Activated CD4-positive, alpha-beta T cell treated with anti-CD3 and anti-CD28 coated beads for 48 hours (primary cell): ENCODE results near the gene PALM.
"Not testable (repeated sequence)": the region's sequence is repeated elsewhere in the genome, so short reads cannot be mapped to it uniquely, and the experiment has no call there.

ENCODE experiments used
- DNase-seq: peaks from one replicate; pipeline ENCODE4 v3.0.0-alpha.2; 2020

PALM gene

GRCh38 chr19:709196-709964 is 645 bp downstream of the PALM start:
- DNase-seq: no peak

DNA sequence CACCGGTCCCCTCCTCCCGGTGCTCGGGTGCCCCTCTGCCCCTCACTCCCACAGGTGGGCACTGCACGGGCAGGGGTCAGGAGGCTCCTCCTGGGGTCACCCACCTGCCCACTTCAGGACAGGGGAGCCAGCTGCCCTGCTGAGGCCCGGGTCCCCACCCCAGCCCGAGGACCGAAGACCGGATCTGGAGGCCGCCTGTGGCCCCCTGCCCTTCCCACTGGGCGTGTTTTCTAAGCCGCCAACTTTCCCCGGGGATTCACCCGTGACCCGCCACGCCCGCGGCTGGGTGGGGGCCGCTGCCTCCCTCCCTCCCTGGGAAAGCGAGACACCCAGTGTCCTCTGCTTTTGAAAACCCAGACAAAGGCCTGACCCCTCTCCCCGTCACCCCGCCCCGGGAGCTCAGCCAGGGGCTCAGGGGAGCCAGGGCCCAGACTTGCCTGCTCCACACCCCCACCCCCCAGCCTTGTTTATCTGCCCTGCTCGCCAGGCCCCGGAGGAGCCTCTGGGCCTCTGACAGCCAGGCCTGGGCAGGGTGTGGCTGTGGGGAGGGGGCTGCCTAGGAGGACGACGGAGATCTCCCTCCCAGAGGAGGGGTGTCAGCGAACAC is 1.3 kb downstream of the PALM start:
- no peak for DNase-seq

DNA sequence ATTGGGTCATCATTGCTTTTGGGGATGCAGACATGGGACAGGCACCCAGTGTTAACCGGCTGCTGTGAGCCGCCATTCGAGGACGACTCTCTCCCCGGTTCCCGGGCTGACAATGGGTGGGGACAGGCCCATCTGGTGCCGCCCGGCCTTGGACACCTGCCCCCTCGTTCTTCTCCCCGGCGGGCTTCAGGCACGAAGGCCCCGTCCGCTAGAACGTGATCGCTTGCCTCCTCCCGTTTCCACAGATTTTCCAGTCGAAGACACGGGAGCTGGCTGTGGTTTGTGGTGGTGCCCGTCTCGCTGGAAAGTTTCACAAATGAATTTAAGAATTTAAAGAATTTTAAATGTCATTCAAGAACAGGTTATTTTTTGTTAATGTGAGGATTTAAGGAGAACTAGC is 2.0 kb downstream of the PALM start:
- DNase-seq: no peak

- no peak for DNase-seq
Observed at GRCh38 chr19:711254-711653, 2.5 kb downstream of the PALM start.

DNA sequence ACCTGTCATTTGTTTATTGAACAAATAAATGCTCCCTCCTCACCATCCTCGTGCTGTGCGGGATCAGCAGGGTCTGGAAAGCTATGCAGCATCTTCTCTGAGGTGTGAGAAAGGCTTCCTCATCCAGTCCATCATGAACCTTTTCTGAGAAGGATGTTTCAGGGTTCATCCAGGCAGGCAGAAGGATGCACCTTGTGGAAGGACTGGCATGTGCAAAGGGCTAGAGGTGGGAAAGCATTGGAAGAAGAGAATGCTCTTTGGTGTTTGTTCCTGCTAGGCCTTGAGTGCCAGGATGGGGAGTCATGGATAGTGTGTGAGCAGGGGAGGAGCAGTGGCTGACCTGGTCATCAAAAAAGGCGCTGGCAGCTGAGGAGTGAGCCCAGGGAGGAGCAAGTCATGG is 6.6 kb downstream of the PALM start:
- DNase-seq: no peak

- DNase-seq: no peak
Observed at GRCh38 chr19:718251-718951, 9.7 kb downstream of the PALM start.

GRCh38 chr19:718991-719512 is 10.3 kb downstream of the PALM start:
- DNase-seq: no peak

GRCh38 chr19:719636-720344 is 11.1 kb downstream of the PALM start:
- no peak for DNase-seq

DNA sequence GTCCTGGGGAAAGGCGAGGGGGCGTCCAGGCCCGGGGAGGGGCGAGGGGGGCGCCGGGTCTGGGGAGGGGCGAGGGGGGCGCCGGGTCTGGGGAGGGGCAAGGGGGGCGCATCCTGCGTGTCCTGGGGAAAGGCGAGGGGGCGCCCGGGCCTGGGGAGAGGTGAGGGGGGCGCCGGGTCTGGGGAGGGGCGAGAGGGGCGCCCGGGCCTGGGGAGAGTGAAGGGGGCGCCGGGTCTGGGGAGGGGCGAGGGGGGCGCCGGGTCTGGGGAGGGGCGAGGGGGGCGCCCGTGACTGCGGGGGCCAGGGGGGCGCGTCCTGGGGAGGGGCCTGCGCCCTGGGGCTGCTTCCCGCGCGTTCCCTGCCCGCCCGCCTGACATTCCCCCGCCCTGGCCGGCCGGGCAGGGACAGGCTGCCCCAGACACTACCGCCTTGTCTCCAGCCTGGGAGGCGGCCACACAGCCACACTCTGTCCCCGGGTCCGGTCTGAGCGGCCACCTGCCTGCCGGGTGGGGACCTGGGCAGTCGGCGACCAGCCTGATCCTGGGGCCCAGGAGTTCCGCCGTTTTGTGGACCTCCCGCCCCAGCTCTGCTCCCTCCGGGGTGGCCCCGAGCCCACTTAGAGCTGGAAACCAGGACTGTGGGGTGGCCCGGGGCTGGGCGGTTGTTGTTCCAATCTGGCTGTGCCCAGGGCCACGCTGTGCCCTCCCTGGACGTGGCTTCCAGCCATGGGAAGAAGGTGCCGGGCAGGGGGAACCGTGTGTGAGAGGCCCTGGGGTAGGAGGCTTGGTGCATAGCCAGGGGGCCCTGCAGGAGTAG is 11.8 kb downstream of the PALM start:
- no peak for DNase-seq

GRCh38 chr19:722553-723101 is 13.9 kb downstream of the PALM start:
- DNase-seq: no peak

GRCh38 chr19:723247-723646 is 14.5 kb downstream of the PALM start:
- no peak for DNase-seq

GRCh38 chr19:723714-724113 is 15.0 kb downstream of the PALM start:
- no peak for DNase-seq

DNA sequence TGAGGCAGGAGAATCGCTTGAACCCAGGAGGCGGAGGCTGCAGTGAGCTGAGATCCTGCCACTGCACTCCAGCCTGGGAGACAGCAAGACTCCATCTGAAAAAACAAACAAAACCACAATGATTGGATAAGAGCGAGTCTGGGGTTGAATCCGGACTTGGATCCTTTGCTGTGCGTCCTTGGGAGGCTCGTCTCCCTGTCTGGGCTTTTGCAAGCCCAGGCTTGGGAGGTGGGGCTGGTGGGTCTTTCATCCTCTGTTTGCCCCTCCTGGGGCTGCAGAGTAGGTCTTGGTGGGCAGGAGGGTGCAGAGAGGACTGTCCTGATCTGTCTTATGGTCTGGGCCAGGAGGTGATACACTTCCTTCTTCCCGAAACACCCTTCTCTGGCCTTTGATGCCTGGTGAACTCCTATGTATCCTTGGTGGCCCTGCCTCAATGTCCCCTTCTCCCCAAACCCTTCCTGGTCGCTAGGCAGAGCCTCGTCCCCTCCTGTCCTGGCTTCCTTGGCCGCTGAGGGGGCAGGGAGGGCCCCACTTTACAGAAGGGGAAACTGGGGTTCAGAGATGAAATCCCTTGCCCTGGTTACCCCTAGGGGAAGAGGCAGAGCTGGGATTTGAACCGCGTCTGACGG is 16.8 kb downstream of the PALM start:
- DNase-seq: no peak

- no peak for DNase-seq
Observed at GRCh38 chr19:726993-727956, 18.5 kb downstream of the PALM start.

GRCh38 chr19:728011-728410 is 19.3 kb downstream of the PALM start:
- DNase-seq: no peak

DNA sequence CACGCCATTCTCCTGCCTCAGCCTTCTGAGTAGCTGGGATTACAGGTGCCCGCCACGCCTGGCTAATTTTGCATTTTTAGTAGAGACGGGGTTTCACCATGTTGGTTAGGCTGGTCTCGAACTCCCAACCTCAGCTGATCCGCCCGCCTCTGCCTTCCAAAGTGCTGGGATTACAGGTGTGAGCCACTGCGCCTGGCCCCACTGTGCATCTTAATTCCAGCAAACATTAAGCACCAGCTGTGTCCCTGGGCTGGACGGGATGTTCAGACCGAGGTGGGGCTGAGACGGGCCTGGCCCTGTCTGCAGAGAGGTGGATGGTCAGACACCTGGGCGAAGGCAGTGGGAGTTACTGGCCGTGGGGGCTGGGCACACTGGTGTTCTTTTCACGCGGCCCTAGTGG is 20.8 kb downstream of the PALM start:
- not testable (repeated sequence) for DNase-seq

DNA sequence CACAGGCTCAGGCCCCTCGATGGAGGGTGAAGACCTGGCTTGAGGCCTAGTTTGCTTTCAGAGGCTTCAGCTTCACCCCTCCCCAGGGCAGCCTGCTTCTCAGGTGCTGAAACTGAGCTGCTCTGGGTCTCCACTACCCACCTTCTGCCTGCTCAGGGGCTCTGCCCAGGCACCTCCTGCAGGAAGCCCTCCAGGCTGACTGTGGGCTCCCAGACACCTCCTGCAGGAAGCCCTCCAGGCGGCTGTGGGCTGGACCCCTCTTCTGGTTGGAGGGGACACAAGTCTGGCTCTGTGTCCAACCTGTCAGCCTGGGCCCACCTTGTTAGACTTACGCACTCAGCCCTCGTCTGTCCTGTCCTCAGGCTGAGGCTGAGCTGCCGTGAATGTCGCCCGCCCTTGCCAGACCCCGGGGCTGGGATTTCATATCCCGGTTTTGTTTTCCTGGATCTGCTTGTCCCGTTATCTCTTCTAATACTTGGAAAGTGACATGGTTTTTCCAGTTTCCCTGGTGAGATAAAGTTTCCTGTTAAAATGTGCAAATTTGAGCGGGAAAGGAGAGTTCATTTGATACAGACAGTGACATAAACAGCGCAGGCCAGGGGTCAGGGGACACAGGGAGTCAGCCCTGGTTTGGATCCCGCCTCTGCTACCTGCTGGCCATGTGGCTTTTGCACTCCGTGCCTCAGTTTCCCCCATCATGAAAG is 21.4 kb downstream of the PALM start:
- no peak for DNase-seq

GRCh38 chr19:731000-731399 is 22.3 kb downstream of the PALM start:
- DNase-seq: no peak
